ENCODE data around the gene ATP6V1F.
A peak's percentile ranks its signal among the peaks of the same experiment; 100 is the strongest.

ATP6V1F gene

DNA sequence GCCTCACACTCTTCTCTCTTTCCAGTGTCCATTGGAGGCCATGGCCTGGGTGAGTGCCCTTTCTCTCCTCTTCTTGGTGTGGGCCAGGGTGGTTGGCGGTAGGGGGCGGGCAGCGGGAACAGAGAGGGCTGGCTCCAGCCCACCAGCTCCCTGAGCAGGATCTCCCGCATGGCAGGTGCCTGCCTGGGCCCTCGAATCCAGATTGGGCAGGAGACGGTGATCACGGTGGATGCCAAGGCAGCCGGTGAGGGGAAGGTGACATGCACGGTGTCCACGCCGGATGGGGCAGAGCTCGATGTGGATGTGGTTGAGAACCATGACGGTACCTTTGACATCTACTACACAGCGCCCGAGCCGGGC, 13.5 kb upstream of the ATP6V1F start:
- DNase-seq: no peak

DNA sequence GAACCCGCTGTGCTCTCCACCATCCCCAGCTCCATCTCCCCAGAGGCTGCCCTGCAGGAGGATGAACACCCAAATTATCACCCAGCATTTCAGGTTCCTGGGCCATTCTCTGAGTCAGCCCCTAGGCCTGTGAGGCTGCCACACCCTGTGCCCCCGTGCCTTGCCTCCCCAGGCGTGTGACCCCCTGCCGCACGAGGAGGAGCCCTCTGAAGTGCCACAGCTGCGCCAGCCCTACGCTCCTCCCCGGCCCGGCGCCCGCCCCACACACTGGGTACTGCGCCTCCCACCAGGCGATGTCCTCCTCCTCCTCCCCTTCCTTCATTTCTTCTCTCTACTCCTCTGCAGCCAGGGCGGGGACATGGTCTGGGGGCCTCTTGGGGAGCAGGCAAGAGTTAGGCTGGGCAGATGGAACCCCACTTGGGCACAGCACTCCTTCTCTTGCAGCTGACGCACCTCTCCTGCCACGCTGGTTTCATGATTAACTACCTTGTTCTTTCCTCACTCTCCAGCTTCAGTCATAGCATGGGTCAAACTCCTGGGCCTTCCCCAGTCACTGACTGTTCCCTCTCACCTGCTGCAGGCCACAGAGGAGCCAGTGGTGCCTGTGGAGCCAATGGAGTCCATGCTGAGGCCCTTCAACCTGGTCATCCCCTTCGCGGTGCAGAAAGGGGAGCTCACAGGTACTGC, 12.7 kb upstream of the ATP6V1F start:
- no peak for DNase-seq

DNA sequence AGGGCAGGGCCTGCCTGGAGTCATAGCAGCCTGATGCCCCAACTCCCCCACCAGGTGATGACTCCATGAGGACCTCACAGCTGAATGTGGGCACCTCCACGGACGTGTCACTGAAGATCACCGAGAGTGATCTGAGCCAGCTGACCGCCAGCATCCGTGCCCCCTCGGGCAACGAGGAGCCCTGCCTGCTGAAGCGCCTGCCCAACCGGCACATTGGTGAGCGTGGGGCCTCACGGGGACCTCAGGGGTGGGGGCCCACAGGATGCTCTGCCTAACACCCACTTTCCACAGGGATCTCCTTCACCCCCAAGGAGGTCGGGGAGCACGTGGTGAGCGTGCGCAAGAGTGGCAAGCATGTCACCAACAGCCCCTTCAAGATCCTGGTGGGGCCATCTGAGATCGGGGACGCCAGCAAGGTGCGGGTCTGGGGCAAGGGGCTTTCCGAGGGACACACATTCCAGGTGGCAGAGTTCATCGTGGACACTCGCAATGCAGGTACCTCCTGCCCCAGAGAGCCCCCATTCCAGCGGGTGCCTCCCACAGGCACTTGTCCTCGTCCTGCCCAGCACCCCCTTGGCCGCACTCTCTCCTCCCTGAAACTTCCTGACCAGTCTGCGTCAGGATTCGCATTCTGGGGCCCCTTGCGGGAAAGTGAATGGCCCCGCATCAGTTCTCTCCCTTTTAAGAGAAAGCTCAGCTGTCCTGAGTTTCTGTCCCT, 10.0 kb upstream of the ATP6V1F start:
- DNase-seq: no peak

DNA sequence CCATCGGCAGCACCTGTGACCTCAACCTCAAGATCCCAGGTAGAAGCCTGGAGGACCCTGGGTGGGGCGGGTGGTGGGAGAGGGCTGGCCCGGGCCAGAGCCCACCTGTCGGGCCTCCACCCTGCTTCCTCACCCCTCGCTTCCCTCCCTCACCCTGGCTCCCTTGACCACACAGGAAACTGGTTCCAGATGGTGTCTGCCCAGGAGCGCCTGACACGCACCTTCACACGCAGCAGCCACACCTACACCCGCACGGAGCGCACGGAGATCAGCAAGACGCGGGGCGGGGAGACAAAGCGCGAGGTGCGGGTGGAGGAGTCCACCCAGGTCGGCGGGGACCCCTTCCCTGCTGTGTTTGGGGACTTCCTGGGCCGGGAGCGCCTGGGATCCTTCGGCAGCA, 8.9 kb upstream of the ATP6V1F start:
- no peak for DNase-seq

DNA sequence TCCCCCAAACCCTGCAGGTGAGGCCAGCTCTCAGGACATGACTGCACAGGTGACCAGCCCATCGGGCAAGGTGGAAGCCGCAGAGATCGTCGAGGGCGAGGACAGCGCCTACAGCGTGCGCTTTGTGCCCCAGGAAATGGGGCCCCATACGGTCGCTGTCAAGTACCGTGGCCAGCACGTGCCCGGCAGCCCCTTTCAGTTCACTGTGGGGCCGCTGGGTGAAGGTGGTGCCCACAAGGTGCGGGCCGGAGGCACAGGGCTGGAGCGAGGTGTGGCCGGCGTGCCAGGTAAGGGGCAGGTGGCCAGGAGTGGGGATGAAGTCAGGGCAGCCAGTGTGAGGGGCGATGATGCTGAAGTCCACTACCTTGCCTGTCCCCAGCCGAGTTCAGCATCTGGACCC, 8.3 kb upstream of the ATP6V1F start:
- no peak for DNase-seq

DNA sequence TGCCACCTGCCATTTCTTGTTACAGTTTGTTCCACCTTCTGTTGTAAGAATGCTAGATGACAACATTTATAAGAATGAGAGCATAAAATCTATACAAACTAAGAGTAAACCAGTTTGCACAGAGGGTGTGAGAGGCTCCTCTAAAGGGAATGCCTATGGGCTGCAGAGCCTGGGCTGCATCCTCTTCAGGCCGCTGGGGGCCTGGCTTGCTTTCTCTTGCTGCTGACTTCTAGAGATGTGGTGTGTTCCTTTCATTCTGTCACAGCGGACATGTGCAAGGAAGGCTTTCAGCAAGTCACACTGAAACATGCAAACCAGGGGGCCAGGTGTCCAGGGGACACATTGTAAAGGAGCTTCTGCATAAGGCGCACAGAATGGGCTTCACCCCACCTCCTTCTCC, 7.1 kb upstream of the ATP6V1F start:
- DNase-seq: no peak

DNA sequence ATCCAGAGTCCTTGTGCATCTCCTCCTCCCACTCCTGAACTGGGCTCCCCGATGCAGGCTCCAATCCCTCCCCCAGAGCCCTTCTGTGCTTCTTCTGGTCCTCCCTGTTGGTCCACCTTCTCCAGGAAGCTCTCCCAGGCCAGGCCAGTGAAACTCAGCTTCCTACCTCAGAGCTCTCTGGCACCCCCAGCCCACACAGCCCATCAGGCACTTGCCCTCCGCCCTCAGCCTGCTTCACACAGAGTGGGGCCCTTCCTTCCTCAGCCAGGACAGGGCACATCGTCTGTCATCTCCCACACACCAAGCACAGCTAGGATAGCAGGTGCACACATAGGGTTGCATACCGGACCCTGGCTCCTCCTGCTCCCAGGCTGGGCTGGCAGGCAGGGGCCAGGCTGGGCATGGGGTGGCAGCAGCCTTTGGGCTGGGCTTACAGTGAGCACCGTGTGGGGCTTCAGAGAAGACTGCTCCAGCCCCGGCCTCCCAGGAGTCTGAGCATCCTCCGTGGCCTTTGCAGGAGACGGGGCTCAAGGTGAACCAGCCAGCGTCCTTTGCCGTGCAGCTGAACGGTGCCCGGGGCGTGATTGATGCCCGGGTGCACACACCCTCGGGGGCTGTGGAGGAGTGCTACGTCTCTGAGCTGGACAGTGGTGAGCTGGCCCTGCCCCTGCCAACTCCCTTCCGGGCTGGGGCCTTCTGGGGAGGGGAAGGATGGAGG, 6.5 kb upstream of the ATP6V1F start:
- DNase-seq: no peak

DNA sequence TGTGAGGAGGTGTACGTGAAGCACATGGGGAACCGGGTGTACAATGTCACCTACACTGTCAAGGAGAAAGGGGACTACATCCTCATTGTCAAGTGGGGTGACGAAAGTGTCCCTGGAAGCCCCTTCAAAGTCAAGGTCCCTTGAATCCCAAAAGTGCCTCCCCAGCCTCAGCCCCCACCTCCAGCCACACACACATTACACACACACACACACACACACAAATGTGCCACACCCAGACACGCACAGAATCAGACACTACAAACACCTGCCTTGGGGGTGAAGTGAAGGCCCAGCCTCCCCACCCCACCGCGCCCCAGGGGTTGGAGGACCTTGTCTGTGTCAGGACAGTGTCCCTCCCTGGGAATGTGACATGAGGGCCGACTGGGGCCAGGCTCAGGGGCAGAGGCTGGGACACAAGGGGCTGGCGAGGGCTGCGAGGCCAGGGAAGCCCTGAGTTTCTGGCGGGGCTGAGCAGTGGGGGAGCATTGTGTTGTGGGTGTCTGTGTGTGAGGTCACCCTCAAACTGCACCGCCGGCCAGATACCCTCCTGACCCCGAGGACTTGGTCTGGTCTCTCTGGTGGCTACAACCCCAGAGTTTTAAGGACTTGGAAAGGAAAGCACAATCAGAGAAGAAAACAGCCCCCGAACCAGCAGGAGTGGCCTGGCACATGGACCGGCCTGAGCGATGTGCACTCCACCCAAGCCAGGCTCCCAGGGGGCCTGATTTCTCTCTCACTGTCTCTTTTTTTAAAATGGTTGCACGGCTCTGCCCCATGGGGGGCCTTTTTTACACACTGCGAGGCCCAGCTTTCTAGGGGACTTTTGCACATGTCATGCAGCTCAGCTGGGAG, 4.0 kb upstream of the ATP6V1F start:
- no peak for DNase-seq

DNA sequence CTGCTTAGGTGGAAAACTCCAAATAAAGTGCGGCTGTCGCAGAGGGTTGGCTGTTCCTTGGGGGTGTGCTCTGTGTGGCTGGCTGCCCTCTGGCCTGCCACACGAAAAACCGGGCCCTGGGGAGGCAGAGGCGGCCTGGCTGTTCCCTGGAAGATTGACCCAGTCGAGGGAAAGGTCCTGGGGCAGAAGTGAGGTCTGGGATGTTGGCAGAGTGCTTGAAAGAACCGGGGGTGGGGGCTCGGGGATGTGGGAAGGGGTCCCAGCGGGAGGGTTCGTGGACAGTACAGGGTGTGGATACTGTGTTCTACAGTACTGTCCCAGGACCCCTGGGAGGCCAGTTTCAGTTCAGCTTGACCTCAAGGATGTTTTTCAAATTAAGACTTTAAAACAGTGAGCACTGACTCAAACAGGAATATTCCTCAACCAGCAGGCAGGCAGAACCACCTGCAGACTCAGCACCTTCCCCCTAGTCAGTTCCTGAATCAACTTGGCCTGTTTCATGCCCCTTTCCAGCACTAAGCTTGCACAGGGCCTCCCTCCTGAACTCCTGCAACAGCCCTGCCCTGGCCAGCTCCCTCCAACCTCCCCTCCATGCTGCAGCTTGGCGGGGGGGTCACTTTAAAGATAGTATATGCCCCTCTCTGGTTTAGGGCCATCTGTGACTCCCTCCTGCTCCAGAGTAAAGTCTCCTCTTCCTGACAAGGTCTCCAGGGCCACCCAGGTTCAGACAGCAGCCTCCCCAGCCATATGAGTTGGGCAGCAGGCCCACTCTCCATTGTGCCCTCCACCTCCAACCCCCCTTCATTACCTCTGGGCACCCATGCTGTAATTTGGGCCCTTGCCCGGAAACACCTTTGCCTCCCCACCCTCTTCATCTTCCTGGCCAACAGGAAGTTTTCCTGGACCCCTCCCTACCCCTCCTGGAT, 3.2 kb upstream of the ATP6V1F start:
- DNase-seq: no peak

DNA sequence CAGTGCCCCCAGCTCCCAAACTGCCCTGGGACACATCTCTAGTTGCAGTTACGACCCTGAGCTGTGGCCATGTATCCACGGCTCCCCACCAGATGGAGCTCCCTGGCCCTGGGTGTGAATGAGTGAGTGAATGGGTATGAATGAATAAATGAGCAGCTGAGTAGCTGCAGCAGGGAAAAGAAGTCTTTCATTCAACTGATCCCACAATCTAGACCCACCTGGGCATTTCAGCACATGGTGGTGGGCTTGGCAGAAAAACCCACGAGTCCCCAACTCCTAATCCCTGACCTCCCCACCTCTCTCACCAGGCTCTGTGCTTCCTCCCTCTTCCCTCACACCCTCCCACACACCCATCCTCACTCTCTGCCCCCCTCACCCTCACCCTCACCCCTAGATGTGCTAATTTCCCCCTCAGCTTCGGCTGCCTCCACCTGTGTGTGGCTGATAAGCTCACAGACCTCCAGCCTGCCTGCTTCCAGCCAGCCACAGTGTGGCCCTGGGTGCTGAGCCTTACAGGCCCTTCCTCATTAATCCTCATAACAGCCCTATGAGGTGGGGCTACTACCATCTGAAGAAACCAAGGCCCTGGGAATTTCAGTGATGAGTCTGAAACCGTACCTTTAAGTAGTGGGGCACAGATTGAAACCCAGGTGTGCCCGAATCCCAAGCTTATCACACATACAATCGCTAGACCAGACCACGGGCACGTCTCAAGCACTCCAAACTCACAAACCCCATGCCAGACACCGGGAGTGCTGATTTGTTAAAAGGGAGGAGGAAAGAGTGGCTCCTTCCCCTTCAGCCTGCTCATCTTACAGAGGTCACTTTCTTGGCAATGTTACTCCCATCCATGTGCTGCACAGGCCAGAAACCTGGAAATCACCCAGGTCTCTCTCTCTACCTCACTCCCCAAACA, 2.2 kb upstream of the ATP6V1F start:
- no peak for DNase-seq

DNA sequence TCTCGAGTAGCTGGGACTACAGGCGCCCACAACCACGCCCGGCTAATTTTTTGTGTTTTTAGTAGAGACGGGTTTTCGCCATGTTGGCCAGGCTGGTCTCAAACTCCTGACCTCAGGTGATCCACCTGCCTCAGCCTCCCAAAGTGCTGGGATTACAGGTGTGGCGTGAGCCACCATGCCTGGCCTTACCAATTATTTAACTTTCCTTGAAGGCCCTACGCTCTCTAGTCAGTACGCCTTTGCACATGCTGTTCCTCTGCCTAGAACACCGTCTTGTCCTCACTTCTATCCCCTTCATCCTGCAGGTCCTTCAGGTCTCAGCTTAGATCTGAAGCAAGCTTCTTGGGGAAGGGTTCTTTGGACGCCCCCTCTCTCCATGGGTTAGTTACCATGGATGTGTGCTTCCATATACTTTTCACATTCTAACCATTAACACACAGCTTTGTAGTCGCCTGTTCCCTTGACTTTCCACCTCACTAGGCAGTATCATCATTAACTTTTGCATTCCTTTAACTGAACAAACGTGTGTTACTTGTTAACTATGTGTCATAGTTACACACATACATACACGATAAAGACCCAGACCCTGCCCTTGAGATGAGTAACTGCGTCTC, 592 bp upstream of the ATP6V1F start:
- no peak for DNase-seq

DNA sequence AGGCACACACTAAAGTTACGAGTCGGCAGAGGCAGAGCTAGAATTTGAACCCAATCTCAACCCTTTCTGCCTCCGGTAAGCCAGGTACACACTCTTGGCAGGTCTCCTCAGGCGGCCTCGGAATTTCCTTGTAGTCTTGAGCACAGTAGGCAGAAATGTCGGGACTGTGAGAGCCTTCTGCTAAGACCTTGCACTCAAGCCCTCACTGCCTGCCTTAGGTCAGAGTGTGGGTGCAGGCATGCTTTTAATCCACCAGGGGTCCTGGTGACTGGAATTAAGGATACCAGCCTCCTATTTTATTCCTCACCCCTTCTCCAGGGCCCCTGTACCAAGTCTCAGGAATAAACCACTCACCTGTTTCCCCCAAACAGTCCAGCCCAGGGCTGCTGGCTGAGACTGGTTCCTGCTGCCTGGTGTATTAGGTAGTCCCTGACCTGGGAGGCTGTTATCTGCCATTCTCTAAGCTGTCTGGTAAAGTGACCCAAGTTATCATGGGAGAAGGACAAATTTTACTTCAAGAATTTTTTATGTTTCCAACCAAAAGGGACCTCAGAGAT, 855 bp downstream of the ATP6V1F start:
- DNase-seq: peak; percentile 29 to 71 (median 59)

DNA sequence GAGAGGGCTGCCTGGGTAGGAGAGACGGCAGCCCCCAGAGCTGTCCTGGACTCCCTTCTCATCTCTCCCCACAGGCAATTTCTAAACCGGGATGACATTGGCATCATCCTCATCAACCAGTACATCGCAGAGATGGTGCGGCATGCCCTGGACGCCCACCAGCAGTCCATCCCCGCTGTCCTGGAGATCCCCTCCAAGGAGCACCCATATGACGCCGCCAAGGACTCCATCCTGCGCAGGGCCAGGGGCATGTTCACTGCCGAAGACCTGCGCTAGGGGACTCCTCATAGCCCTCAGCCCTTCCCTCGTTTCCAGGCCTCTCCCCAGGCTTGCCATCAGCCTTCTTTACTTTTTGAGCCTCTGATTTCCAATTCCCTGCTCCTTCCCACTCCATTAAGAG, 2.6 kb downstream of the ATP6V1F start:
- DNase-seq: no peak

DNA sequence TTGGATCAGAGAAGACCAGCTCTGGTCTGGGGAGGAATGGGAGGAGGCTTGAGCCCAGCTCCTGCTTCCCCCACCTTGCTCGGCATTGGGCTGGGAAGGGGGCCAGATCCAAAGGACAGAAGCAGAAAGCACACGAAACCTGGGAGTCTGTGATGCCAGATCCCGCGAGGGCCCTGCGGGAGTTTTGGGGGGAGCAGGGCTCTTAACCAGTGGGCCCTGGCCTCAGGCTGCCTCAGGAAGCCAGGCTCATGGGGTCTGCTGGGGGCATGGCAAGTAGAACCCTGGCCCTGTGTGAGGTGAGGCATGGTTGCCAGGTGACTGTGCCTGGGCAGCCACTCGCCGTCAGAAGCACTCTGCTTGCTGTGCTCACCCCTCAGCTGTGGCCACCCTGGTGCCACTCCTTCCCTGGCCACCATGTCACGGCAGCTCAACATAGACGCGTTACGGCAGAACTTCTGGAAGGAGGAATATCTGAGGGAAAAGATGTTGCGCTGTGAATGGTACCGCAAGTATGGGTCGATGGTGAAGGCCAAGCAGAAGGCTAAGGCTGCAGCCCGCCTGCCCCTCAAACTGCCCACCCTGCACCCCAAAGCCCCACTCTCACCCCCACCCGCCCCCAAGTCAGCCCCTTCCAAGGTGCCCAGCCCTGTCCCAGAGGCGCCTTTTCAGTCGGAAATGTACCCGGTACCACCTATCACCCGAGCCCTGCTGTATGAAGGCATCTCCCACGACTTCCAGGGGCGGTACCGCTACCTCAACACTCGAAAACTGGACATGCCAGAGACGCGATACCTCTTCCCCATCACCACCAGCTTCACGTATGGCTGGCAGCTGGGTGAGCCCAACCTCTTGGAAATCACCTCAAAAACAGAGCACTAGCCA, 3.6 kb downstream of the ATP6V1F start:
- DNase-seq: no peak

DNA sequence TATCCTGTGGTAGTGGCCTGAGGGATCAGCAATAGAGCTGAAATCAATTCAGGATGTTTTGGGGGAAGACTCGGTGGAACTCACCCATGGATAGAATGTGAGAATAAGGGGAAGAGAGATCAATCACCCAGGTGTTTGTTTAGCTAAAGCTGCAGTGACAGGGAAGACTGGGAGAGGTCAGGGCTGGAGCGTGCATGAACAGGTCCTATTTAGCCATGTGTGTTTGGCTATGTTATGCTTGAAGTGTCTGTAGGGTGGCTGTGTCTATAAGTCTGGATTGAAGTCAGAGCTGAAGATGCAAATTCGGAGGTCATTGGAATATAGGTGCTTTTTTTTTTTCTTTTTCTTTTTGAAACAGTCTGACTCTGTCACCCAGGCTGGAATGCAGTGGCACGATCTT, 4.6 kb downstream of the ATP6V1F start:
- no peak for DNase-seq

DNA sequence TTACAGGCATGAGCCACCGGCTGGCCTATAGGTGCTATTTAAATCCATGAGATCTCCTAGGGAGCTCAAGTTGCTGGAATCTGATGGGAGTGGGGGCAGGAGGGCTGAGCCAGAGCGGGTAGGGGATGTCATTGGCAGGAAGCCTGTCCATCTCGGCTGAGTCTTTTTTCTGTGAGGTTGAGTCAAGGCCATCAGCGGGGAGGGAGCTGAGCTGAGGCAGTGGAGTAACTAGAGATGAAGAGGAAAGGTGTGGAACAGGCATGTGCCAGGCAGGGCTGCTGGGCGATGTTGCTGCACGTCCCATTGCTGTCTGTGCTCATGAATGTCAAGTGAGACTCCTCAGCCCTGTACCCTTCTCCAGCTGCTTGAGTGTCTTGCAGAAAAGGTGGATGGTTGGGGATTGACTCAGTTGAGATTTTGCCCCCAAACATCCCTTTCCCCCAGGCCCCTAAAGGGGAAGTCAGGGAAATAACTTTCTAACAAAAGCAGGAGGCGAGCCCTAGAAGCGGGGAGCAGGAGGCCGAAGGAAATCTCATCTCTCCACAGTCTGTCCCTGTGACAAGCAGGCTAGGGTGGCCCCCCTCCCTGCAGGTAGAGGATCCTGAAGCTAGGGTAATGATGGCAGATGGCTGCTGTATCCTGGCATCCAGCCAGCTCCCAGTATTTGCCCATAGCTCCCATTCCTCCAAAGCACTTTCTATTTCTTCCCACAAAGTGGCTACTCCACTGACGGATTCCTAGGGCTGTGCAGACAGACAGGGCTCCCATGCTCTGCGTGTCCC, 5.4 kb downstream of the ATP6V1F start:
- peak; percentile 73 to 92 (median 82) for DNase-seq

DNA sequence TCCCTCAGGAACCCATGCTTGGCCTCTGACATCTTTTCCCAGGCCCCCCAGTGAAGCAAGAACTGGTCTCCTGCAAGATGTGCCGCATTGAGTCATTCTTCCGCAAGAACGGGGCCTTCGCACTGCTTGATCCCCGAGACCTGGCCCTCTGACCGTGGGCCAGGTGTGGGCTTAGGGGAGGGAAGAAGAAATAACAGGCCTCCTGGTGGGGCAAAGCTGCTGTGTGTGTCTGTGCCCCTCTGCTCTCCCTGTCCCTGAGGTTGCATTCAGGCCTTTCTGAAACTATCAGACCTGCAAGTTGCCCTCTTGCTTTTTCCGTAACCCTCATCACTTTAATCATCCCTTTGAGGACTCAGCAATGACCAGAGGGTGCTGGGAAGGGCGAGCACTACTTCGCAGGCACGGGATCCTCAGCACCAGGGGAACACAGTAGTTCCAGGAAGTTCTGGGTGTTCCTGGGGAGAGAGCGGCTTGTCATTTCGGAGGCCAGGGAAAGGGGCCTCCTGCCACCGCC, 6.0 kb downstream of the ATP6V1F start:
- peak in 1 of 3 experiments; percentile 73 for DNase-seq
